HG03135 (cell line): ENCODE measurements around the gene NT5C.
A peak's percentile ranks its signal among the peaks of the same experiment; 100 is the strongest.
"Not testable (repeated sequence)": the region's sequence is repeated elsewhere in the genome, so short reads cannot be mapped to it uniquely, and the experiment has no call there.

Source experiments
- ATAC-seq: cut with Tn5 transposase; IDR thresholded peaks from one replicate; pipeline ENCODE4 v1.9.1; 2021; ENCODE audit warnings: mild to moderate bottlenecking, moderate library complexity; ENCODE audit not compliant: unreplicated experiment

NT5C gene

GRCh38 chr17:75131278-75132017 is at the start of gene NT5C:
Gene NT5C (minus strand): TSS chr17:75131742. CDS start chr17:75131707, 35 bp downstream.
- ATAC-seq, result peak; percentile 75

- no peak for ATAC-seq
Measured at GRCh38 chr17:75181110-75181509, 49.6 kb upstream of the NT5C start.

DNA sequence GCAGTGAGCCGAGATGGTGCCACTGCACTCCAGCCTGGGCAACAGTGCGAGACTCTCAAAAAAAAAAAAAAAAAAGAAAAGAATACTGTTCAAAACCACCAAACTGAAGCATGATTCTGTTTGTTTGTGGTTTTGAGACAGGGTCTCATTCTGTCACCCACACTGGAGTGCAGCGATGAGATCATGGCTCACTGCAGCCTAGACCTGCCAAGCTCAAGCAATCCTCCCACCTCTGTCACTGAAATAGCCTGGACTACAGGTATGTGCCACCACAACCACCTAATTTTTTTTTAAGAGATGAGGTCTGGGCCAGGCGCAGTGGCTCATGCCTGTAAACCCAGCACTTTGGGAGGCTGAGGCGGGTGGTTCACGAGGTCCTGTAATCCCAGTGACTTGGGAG is 46.9 kb upstream of the NT5C start:
- ATAC-seq, result no peak

DNA sequence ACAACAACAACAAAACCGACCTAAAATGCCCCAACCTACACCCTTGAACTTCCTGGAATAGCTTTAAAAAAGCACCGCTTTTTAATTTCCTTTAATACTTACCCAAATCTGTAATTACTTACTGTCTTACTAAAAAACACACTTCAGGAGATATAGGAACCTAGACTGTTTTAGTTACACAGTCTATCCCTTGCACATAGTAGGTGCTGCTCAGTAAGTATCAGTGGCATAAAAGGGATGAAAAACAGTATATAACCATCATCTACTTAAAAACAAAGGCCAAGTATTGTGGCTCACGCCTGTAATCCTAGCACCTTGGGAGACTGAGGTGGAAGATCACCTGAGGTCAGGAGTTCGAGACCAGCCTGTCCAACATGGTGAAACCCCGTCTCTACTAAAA is 45.1 kb upstream of the NT5C start:
- no peak for ATAC-seq

- no peak for ATAC-seq
Measured at GRCh38 chr17:75174996-75175395, 43.5 kb upstream of the NT5C start.

- ATAC-seq, result no peak
Measured at GRCh38 chr17:75173526-75173925, 42.0 kb upstream of the NT5C start.

DNA sequence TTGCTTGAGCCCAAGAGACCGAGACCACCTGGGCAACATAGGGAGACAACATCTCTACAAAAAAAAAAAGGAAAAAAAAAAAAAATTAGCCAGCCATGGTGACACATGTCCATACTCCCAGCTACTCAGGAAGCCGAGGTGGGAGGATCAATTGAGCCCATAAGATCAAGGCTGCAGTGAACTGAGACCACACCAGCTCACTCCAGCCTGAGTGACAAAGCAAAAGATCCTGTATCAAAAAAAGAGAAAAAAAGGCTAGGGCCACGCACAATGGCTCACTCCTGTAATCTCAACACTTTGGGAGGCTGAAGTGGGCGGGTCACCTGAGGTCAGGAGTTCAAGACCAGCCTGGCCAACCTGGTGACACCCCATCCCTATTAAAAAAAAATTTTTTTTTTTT is 37.5 kb upstream of the NT5C start:
- no peak for ATAC-seq

- ATAC-seq, result not testable (repeated sequence)
Measured at GRCh38 chr17:75164606-75165005, 33.1 kb upstream of the NT5C start.

GRCh38 chr17:75163074-75163473 is 31.5 kb upstream of the NT5C start:
- ATAC-seq, result no peak

GRCh38 chr17:75160211-75160610 is 28.7 kb upstream of the NT5C start:
- no peak for ATAC-seq

DNA sequence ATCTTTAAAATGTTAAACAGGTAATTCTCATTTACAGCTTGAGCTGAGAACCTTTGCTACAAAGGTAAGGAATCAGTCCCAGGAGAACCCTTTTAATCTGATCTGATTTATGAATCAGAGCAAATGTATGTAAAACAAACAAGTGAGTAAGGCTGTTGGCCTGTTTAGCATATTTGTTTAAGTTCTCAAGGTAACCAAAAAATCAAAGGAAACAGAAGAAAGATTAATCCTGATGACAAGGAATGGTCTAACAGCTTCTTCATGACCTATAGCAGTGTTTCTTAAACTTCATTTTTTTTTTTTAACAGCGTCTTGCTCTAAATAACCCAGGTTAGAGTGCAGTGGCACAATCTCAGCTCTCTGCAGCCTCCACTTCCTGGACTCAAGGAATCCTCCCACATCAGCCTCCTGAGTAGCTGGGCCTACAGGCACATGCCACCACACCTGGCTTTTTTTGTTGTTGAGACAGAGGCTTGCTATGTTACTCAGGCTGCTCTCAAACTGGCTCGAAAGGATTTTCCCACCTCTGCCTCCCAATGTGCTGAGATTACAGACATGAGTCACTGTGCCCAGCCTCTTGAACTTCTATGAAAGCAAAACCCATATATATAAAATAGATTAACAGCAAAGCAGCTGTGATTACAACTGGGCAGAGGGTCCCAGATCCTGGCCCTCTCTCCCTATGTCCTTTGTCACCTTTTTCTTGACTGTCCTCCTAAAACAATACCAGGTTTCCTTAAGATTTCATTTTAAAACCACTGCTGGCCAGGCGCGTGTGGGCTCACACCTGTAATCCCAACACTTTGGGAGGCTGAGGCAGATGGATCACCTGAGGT is 27.9 kb upstream of the NT5C start:
- ATAC-seq, result no peak

DNA sequence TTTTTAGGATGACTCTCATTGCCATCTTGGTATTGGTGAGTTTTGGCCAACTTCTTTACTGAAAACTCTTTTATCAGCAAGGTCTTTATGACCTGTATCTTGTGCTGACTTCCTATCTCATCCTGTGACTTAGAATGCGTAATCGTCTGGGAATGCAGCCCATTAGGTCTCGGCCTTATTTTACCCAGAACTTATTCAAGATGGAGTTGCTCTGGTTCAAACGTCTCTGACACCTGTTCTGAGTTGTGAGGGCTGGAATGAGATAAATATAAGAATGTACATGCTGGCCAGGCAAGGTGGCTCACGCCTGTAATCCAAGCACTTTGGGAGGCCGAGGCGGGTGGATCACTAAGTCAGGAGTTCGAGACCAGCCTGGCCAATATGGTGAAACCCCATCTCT is 26.9 kb upstream of the NT5C start:
- ATAC-seq, result not testable (repeated sequence)

GRCh38 chr17:75155191-75155601 is 23.7 kb upstream of the NT5C start:
- no peak for ATAC-seq

DNA sequence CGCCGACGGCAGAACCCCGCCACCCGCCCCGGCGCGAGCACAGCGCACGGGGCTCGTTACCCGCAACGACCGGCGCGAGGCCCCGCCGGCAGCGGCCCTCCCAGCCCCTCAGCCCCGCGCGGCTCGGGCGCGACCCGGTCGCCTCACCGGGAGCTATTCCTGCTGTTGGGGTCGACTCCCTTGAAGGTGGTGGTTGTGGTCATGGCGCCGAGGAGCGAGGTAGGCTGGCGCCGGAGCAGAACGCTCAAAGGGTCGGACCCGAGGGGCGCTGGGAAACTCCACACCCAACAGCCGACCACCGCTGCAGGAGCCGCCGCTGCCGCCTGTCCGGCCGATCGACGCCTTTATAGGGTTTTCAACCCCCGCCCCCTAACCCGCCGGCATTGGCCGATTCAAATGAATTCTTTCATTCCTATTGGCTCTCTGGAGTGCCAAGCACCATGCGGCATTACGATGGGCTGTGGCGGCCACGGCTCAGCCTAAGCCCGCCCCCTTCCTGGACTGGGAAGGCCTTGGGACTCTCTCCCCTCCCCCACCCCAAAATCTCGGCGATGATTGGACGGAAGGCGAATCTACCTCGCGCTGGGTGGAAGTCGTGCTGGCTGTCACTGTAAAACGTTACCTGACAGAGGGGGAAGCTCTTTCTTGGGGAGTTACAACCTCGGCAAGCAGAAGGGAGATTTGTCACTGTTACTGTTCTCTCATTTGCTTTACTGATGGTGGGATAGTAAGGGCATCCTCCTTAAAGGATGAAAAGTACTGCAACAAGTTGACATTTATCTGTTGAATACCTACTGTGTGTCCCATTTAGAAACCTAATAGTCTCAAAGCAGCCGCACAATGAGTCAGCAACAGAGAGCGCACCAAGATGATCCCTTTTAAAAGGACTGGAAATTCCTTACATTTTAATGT is 22.9 kb upstream of the NT5C start, which contains the start of gene JPT1:
Gene JPT1 (minus strand): TSS at position 318 of the 912 bp plus-strand sequence. CDS start 115 bp downstream, at position 203.
- ATAC-seq, result peak; percentile 94

- ATAC-seq, result peak; percentile 10
Measured at GRCh38 chr17:75153780-75154194, 22.2 kb upstream of the NT5C start.

- no peak for ATAC-seq
Measured at GRCh38 chr17:75152922-75153779, 21.6 kb upstream of the NT5C start.

GRCh38 chr17:75152523-75152921 is 21.0 kb upstream of the NT5C start:
- ATAC-seq, result no peak

- no peak for ATAC-seq
Measured at GRCh38 chr17:75151930-75152329, 20.4 kb upstream of the NT5C start.

- ATAC-seq, result no peak
Measured at GRCh38 chr17:75147878-75148546, 16.5 kb upstream of the NT5C start.
